Measurements from ENCODE around the gene GPC3.

- TF ChIP-seq EZH2phosphoT487 (IDR thresholded peaks at IDR 0.05; ENCODE audit: borderline replicate concordance) (no peak), CTCF (IDR thresholded peaks at IDR 0.05 in 2 of 3, conservative IDR thresholded peaks at IDR 0.05 in 1 of 3; ENCODE audit: borderline replicate concordance in 1 of 3, insufficient read depth in 1 of 3, low read depth in 2 of 3, low read length in 2 of 3) (no peak), ZFX (IDR thresholded peaks at IDR 0.05) (no peak), POLR2A (IDR thresholded peaks at IDR 0.05; ENCODE audit: borderline replicate concordance, extremely low read depth, insufficient read depth, insufficient read length) (no peak), ZNF274 (IDR thresholded peaks at IDR 0.05; ENCODE audit: low read depth, low read length) (no peak), EGR1 (IDR thresholded peaks at IDR 0.05; ENCODE audit: low read depth) (no peak), EZH2 (IDR thresholded peaks at IDR 0.05) (no peak)
These were observed 238.2 kb downstream of the GPC3 start for GRCh38 chrX:133747196-133747595.
